Measurements from ENCODE around the gene FAM83C. TPM values are rescaled to one million over a fixed set of nuclear protein-coding genes. Genes with fewer than 3 reads are reported as not detected.

Gene FAM83C
- polyA plus RNA-seq, 4 donors = 0.04 to 0.06 TPM; not detected in 2

DNA sequence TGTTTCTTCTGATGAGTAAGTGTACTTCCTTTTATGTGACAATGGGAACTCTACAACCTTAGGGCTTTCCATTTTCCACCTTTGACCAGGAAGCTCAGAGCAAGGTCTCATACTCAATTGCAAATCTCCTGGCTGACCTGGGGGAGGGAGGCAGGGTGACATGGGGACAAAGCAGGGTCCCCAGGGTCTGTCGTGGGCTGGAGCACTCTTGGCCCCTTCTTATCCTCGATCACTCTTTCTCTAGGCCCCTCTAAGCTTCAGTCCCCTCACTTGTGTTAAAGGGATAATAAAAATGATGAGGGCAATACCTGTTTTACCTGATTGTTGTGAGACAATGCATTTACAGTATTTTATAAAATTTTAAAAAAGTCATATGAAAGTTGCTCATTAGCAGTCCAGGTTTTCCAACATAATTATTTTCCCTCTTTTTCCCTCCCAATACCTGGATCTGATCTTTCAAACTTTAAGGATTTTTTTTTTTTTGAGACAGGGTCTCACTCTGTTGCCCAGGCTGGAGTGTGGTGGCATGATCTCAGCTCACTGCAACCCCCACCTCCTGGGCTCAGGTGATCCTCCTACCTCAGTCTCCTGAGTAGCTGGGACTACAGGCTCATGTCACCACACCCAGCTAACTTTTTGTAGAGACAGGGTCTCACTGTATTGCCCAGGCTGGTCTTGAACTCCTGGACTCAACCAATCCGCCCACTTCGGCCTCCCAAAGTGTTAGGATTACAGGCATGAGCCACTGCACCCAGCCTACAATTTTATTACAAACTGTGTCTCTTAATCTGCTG, 8.4 kb upstream of the FAM83C start:
- DNase-seq (ENCODE audit: low read depth in 4 of 4, low spot score in 2 of 4) = no peak

DNA sequence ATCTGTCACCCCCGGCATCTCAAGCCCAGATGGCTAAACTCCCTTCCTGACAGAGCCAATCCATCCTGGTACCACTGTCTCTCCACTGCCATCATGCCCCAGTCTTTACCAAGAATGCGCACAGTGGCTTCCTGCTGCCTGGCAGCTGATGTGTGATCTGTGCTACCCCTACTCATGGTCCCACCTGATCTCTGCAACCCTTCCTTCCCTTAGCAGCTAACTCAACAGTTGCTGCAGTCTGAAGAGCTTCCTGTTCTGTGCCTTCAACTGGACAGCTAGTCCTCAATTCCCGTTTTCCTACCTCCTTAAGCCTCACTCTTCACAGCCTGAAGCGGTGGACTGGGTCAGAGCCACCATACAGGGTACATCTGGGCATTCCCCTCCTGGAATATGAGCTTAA, 7.6 kb upstream of the FAM83C start:
- no peak for DNase-seq (ENCODE audit: low read depth in 4 of 4, low spot score in 2 of 4)

DNA sequence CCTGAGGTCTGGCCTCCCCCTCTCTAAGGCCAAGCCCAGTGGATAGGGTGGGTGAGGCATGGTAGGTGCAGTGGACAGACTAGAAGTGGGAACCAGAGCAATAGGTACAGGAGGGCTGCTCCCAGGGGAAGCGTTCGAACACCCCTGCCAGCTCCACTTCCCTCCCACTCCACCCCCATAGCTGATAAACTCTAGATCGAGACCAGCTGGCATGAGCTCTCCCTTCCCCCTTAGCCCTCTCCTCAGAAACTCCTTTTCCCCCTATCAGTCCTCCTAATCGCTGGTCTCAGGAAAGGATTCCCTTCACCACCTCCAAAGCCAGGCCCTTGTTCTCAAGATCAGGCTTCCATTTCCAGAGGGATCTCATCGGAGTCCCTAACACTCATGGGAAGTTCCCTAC, 6.0 kb upstream of the FAM83C start:
- DNase-seq (ENCODE audit: low read depth in 4 of 4, low spot score in 2 of 4) = no peak

DNA sequence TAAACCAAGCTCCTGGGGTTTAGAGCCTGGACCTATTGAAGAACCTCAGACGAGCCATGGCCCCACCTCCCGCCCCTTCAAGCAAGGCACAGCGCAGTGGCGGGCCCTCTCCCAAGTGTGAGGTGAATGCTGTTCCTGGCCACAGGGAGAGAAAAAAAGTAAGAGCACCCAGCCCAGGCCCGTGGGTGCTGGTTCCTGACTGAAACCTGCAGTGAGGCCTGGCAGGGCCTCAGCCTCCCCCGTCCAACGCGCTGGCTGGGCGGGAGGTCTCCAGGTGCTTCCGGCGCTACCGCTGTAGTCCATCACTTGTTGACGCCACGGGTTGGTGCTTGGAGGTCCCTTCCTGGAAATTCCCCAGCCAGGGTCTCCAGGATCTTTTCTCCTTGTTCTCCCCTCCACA, 5.5 kb upstream of the FAM83C start:
- no peak for DNase-seq (ENCODE audit: low read depth in 4 of 4, low spot score in 2 of 4)

DNA sequence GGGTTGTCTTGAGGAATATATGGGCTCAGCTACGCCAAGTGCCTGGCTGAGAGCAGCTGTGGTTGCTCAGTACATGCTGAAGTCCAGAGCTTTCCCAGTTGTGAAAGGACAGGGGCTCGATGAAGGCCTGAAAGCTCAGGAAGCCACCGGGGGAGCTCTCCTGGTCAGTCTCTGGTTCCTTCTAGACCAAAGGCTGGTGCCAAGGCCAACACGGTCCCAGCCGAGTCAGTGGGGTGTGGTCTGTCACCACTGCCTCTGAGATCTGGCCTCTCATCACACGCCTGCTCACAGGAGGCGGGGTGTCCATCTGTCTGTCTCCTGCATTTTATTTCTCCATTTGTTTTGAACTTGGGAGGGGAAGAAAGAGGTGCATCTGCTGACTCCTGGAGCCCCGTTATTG, 4.9 kb upstream of the FAM83C start:
- DNase-seq (ENCODE audit: low read depth in 4 of 4, low spot score in 2 of 4) = no peak

DNA sequence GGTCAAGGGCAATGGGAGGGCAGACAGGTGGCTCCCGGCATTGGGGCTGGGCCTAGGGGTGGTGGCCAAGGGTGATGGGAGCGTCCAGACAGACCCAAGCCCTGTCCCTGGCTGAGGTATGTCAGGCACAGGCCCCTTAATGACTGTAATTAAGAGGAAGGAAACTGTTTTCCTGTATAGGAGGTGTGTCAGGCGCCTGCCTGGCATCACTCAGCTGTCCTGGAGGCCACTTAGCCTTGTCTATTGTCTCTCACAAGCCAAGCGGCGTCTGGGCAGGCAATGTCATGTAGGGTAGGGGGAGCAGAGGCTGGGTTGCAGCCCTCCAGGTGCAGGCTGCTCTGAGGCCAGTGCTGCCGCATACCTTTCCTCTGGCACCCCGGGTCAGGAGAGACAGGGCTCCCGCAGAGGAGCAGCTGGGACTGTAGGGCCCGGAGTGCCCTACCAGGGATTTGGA, 3.9 kb upstream of the FAM83C start:
- no peak for DNase-seq (ENCODE audit: low read depth in 4 of 4, low spot score in 2 of 4)

DNA sequence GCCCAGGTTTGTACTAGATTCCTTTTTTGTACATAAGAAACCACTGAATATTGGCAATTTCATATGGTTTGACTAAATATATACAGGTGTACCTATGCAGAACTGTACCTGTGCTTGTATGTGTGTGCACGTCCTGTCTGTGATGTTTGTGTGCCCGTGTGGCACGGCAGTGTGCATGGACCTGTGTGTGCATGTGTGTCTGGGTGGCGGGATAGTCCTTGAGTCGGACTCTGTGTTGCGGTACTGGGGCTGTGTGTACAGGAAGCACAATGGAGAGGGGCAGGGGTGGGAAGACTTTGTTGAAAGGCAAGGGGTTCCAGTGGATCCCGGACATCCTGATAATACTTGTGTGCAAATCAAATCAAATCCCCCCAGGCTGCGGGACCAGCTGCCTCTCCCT, 3.4 kb upstream of the FAM83C start:
- no peak for DNase-seq (ENCODE audit: low read depth in 4 of 4, low spot score in 2 of 4)

DNA sequence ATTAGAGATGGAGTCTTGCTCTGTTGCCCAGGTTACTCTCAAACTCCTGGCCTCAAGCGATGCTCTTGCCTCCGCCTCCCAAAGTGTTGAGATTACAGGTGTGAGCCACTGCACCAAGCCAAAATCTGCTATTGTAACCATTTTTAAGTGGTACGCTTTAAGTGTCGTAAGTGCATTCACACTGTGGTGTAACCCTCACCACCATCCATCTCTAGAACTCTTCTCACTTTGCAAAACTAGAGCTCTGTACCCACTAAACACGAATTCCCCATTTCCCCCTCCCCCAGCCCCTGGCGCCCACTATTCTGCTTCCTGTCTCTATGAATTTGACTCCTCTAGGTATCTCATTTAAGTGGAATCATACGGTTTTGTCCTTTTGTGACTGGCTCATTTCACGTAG, 2.8 kb upstream of the FAM83C start:
- DNase-seq (ENCODE audit: low read depth in 4 of 4, low spot score in 2 of 4) = no peak

DNA sequence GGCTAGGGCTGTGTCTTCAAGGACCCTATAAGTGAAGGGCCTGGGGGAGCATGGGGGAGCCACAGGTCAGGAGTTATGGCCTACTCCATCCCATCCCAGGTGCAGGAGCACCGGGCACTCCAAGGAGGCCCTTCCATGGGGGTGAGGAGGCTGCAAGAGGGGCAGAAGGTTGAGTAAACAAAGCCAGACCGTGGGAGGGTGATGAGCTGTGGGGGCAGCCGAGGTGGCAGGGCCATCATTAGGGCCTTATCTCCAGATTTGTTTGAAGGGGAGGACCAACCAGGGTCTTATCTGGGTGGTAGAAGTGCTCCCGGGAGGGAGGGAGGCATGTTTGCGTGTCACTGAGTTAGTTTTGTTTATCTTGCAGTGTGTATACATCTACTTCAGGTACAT, 2.1 kb upstream of the FAM83C start:
- no peak for DNase-seq (ENCODE audit: low read depth in 4 of 4, low spot score in 2 of 4)

DNA sequence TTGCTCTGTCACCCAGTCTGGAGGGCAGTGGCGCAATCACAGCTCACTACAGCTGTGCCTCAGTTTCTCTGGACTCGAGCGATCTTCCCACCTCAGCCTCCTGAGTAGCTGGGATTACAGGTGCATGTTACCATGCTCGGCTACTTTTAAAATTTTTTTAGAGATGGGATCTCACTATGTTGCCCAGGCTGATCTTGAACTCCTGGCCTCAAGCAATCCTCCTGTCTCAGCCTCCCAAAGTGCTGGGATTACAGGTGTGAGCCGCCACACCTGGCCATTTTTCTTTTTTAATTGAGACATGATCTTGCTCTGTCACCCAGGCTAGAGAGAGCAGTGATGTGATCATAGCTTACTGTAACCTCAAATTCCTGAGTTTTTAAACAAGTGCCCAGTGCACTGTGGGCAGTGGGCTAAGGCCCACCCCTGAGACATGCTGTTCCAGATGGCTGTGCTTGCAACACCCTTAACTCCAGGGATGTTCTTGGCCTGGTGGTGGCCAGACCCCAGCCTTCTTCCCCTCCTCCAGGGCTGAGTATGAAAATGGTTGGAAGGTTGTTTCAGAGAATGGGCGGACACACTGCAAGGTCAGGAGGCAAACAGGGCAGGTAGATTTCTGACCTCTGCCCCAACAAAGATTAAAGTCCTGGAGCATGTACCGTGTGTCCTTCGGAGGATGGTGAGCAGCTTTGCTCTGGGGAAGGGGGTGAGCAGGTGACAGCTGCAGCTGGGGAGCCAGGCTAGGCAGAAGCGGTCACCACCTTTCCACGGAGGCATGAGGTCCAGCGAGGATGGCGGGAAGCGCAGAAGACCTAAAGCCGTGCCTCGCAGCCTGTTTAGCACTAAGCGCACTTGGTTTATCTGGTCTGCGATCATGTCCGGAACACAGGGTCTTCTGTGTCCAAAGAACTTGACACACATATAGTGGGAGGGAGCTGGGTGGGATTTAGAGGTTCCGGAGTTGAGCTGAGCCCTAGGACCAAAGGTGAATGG, 1.4 kb upstream of the FAM83C start:
- DNase-seq (ENCODE audit: low read depth in 4 of 4, low spot score in 2 of 4) = no peak

DNA sequence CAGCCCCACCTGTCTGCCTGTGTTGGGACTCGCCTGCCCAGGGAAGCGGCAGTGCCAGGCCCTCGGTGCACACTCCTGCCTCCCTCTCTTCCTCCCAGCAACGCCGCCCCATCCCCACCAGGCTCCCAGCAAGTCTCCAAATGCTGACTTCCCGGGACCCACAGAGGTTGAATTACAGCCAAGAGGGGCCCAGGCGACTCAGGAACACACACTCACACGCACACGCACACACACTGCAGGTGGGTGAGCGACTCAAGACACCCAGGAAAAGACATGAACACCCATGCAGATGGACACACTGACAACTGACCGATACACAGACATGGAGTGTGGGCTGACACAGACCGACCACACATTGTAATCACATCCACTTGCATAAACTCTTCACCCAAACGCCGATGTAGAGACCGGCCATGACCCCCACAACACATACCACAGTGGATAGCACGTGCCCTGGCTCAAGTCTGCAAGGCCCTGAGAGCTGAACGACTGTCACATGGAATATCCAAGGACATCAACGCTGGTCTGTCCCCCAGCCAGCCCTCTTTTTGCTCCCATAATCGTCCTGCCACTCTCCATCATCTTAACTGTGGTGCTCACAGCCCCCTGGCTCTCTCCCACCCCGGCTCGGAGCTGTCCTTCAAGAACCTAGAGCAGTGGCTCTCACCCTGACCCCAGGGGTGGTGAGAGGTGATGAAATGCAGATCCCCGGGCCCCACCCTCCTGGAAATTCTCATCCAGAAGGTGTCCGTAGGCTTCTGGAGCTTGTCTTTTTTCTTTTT, 470 bp upstream of the FAM83C start:
- DNase-seq (ENCODE audit: low read depth in 4 of 4, low spot score in 2 of 4) = no peak

DNA sequence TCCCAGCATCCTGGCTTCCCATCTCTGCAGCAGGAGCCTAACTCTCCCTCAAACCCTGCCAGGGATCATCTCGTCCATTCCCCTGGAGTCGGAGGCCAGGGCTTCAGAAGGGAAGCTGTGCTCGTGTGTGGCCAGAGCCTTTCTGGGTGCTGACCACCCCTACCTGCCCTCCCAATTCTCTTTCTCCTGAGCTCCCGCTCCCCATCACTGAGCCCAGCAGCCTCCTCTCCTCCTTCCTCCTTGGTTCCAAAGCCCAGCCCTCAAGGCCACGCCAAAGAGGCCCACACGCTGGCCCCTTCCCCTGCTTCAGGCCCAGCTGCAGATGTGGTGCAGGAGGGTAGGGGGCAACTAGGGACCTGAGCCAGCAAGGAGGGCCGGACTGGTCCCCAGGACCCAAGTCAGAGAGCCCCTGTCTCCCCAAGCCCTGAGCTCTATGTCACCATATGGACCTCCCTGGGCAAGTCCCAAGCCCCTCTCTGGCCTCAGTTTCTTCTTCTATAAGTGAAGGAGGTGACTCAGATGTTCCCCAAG, 1.3 kb downstream of the FAM83C start:
- no peak for DNase-seq (ENCODE audit: low read depth in 4 of 4, low spot score in 2 of 4)

DNA sequence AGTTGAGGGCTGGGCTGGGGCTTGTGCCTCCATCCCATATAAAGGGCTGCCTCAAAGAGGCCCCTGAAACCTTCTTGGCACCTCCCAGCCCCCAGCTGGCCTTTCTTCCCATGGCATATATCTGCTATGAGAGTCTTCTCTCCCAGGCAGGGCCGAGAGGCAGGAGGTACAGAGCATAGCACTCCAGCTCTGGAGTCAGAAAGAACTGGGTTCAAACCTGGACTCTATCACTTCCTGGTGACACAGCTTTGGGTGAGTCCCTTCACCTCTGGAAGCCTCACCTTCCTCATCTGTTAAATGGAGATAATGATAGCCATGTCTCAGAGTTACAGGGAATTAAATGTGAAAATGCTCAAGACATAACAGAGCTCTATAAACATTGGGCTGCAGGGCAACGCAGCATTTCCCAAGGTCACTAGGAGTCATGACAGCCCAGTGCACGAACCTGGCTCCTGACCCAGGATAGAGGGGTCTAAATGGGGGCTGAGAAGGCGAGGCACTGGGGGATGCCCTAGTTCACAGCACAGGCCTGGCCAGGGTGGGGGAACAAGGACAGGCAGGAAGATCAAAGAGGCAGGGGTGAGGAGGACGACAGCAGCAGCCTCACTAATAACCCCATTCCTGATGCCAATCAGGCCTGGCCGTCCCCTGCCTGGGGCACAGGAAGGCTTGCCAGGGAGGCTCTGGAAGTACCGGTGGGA, 1.9 kb downstream of the FAM83C start:
- DNase-seq (ENCODE audit: low read depth in 4 of 4, low spot score in 2 of 4) = no peak

DNA sequence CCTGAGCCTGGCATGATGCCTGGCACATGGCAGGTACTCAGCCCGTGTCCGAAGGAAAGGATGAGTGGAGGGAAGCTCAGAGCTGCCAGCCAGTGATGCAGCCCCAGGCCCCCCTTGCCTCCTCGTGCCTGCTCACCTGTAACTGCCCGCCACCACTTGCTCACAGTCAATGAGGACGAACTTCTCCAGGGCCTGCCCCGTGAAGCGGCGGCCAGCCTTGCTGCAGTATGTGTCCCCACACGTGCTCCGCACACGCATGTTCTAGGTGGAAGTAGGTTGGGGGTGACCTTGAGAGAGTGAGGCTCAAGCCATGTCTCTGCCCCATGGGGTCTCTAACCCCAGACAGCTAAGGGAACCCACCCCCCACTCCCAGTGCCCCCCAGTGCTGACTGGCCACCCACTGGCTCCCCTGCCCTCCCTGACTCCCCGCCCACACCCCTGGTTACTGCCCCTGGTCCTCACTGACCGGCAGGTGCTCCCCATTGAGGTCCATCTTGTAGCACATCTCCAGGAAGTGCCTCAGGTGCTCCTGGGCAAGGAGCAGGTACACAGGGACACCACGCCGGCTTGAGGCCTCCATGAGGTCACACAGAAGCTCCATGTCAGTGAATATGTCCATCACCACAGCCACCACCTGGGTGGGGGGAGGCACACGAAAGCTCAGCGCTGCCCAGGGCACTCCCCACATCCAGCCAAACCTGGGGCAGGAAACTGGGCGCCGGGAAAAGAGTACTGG, 3.7 kb downstream of the FAM83C start:
- DNase-seq (ENCODE audit: low read depth in 4 of 4, low spot score in 2 of 4) = no peak

DNA sequence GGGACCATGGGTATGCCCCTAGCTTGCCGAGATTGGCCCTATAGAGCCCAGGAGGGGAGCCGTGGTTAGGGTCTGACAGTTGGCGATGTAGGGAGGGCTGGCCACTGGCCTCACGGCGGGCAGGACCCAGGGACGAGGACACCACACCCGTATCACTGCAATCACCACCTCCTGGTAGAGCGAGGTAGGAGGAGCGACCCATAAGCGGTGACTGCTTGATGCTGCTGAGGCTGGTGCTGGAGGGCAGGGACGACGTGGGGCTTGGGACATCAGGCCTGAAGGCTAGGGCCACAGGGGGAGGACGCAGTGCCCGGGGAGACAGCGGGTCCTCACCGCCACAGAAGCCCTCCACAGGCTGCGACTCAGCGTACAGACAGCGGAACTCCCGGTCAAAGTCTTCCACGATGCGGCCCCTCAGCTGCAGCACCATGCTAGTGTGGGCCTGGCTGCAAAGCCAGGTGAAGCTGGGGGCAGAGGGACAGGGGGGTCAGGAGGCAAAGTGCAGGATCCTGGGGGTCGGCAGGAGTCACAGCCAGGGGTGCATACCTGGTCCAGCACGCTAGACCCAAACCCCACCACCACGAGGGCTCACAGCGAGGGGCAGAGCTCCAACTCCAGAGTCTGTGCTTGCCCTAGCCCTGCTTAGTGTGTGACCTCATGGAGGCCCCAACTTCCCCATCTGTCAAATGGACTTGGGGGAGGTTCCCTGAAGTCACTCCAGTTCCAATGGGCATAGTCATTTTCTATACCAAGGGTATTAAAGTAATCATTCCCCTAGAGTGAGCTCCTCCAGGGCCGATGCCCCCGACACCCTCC, 4.5 kb downstream of the FAM83C start:
- no peak for DNase-seq (ENCODE audit: low read depth in 4 of 4, low spot score in 2 of 4)

DNA sequence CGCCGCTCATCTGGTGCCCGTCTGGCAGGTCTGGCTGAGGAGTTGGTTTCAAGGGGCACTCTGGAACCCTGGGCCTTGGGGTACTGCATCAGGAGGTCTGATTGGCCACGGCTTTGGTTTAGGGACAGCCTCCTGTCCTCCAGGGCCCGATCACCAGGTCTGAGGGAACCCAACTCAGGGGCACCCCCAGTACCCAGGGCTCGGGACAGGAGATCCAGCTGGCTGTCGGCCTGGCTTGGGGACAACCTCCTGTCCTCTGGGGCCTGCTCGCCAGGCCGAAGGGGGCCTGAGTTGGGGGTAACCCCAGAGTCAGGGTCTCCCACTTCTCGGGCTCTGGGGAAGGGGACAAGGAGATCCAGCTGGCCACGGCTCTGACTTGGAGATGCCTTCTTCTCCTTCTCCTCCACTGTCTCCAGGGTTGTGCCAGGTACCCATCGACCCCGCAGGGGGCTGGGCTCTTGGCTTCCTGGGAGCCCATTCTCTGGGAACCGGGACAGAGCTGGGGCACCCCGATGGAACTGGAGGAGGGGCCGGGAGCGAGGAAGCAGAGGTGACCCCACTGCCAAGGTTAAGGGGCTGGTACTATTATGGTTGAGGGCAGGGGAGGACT, 5.2 kb downstream of the FAM83C start:
- DNase-seq (ENCODE audit: low read depth in 4 of 4, low spot score in 2 of 4) = no peak

DNA sequence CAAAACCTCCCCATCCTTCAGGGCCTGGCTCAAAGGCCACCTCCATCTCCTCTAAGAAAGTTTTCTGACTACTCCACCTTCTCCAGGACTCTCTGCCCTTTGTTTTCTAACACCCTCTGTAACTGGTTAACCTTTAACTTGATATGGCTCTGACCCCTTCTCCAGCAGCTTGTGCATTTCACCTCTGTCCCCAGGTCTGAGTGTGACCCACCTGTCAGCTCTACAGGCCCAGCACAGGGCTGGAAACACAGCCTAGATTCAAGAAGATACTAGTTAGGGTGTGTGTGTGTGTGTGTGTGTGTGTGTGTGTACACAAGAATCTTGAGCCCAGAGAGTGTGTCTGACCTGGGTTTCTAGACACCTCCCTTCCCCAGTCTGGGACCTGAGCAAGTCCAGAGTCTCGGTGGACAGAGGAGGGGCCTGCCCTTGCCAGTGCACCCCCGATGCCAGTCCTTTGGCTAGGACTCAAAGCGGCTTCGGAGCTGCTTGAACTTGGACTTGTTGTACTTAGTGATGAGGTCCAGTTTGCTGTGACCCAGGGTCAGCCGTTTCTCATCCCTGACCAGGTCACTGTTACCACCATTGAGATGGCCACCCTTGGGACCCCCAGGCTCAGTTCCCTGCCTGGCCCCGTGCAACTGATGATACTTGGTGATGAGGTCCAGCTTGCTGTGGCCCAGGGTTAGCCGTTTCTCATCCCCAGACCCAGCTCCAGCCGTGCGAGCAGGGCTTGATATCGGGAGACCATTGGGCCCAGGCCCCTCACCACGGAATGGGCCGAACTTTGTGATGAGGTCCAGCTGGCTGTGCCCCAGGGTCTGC, 5.9 kb downstream of the FAM83C start:
- DNase-seq (ENCODE audit: low read depth in 4 of 4, low spot score in 2 of 4) = no peak

DNA sequence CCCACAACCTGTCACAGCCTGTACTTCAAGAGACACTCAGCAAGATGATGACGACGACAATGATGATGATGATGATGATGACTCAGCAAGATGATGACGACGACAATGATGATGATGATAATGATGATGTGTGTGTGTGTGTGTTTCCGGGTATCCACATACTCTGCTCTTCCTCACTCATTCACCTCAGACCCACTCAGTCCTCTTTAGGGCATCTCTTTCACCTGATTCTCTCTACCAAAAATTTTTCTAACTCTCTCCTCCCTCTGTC, 6.5 kb downstream of the FAM83C start:
- no peak for DNase-seq (ENCODE audit: low read depth in 4 of 4, low spot score in 2 of 4)

All from left renal cortex interstitium (tissue), 4 donors.